ENCODE data around the gene ANKRD22. TPM values are rescaled to one million over a fixed set of nuclear protein-coding genes. Genes with fewer than 3 reads are reported as not detected.

Gene ANKRD22
- total RNA-seq (not detected), polyA plus RNA-seq (under 1 TPM in 2 of 3 donors, not detected in 1; 0.01 to 0.05 TPM)
- long read RNA-seq, donor 1, result 0 reads
- long read RNA-seq, donor 2, result 0 reads

DNA sequence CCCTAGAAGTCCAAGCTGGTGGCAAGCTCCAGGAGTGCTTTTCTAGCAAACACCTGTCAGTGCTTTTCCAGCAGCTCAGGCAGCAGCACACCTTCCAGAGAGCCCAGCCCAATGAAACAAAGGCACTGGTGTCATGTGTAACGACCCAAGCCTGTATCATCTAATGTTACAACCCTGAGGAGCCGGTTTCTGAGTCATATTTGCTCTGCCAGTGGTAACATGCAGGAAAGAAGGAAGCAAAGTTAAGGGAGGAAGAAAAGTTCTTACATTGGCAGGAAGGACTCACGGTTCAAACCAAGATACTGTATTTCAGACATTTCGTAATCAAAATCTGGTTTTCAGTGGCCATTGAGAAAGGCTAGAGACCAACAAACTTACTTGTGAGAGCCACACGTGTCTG, at the start of gene ANKRD22:
ANKRD22 (minus strand) TSS at position 139 of the 400 bp plus-strand sequence. CDS start 237 bp downstream, outside the sequence.
- intact Hi-C loops (cut with DNase I), result no loop called here
- Histone ChIP-seq H3K27me3 (ENCODE audit: insufficient read depth in 3 of 3, low read length in 2 of 3) (peaks cover 0 to 2% (median 0%) of the 10 kb centered on the region in 3 donors), H3K4me1 (no peaks in the 10 kb centered on the region), H3K27ac (no peak within 1 kb of the TSS), H3K4me3 (no peak within 1 kb of the TSS), H3K36me3 (ENCODE audit: insufficient read depth in 1 of 2, low read depth in 1 of 2) (no peaks in the 10 kb centered on the region), H3K9me3 (no peaks in the 10 kb centered on the region)
- WGBS, 3 donors, result 49 to 61% (median 54%) methylated on average over 5 of the region's 5 CpGs
- ATAC-seq (peak in 1 of 4 donors; percentile 29), DNase-seq (no peak)
- TF ChIP-seq CTCF (IDR thresholded peaks at IDR 0.05), result no peak

DNA sequence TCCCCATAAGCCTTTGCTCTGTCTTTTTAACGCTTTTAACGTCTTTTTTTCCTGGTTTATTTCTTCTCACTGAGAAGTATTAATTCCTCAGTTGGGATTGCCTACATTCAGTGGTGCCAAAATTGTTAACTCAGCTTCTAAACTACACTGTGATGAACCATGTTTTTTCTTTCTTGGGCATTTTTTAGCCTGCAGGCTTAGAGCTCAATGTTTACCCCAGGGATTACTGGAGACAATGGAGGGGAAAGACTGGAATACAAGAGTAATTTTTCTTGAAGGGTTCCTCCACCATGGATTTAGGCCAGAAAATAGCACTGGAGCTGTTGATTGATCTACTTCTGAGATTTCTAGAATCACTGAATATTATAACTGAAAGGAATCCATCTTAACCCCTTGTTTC, 48.2 kb upstream of the ANKRD22 start:
- Histone ChIP-seq H3K4me1 (no peaks in the 10 kb centered on the region), H3K4me3 (no peak overlapping the region), H3K9me3 (no peaks in the 10 kb centered on the region), H3K27ac (no peak overlapping the region), H3K36me3 (ENCODE audit: insufficient read depth in 1 of 2, low read depth in 1 of 2) (no peaks in the 10 kb centered on the region), H3K27me3 (ENCODE audit: insufficient read depth in 3 of 3, low read length in 2 of 3) (no peaks in the 10 kb centered on the region)
- intact Hi-C loops (cut with DNase I), result no loop called here
- no peak for TF ChIP-seq CTCF (IDR thresholded peaks at IDR 0.05)
- DNase-seq (no peak), ATAC-seq (no peak)
- WGBS, 3 donors, result 51 to 68% (median 58%) methylated on average over 2 of the region's 2 CpGs

DNA sequence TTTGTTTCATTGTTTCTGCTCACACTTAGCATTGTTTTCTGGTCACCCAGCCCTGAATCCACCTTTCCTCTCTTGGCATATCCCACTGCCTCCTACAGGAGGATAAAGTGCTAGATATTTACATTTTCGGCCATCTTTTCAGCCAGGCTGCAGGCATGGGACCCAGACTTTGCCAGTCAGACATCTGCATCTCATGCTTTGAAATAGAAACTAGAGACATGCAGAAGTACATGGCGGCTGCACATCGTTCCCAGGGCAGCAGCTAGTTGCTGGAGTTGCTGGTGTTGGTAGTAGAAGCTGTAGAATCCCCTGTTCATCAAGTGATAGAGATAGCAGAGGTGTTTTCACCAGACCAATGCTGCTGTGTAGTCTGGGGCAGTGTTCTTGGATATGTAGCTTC, 47.1 kb upstream of the ANKRD22 start:
- DNase-seq (no peak), ATAC-seq (no peak)
- H3K36me3 ChIP-seq (ENCODE audit: insufficient read depth in 1 of 2, low read depth in 1 of 2), result no peaks in the 10 kb centered on the region
- TF ChIP-seq CTCF (IDR thresholded peaks at IDR 0.05), result no peak
- no peak overlapping the region for H3K4me3 ChIP-seq
- intact Hi-C loops (cut with DNase I), result no loop called here
- no peaks in the 10 kb centered on the region for H3K4me1 ChIP-seq
- no peak overlapping the region for H3K27ac ChIP-seq
- H3K9me3 ChIP-seq, result no peaks in the 10 kb centered on the region
- WGBS, 3 donors, result 71 to 90% (median 74%) methylated on average over 3 of the region's 3 CpGs
- H3K27me3 ChIP-seq (ENCODE audit: insufficient read depth in 3 of 3, low read length in 2 of 3), result no peaks in the 10 kb centered on the region

- Histone ChIP-seq H3K4me1 (no peaks in the 10 kb centered on the region), H3K4me3 (no peak overlapping the region), H3K9me3 (no peaks in the 10 kb centered on the region), H3K27me3 (ENCODE audit: insufficient read depth in 3 of 3, low read length in 2 of 3) (no peaks in the 10 kb centered on the region), H3K36me3 (ENCODE audit: insufficient read depth in 1 of 2, low read depth in 1 of 2) (no peaks in the 10 kb centered on the region), H3K27ac (peak overlapping the region; percentile 19)
- no peak for TF ChIP-seq CTCF (IDR thresholded peaks at IDR 0.05)
- ATAC-seq (no peak), DNase-seq (no peak)
- intact Hi-C loops (cut with DNase I), result no loop called here
- 33 to 48% (median 34%) methylated on average over 8 of the region's 8 CpGs for WGBS, 3 donors
Measured at GRCh38 chr10:88896994-88897853, 45.6 kb upstream of the ANKRD22 start.
